Choroid plexus epithelial cell (primary cell): ENCODE measurements around the gene MYOC.
A peak's percentile ranks its signal among the peaks of the same experiment; 100 is the strongest.
"Not testable (repeated sequence)": the region's sequence is repeated elsewhere in the genome, so short reads cannot be mapped to it uniquely, and the experiment has no call there.

Experiments
- DNase-seq: peaks from one replicate; pipeline ENCODE4 v3.0.0-alpha.2; 2010; ENCODE audit warnings: low read depth
- H3K4me3 ChIP-seq: 2 replicates; pipeline ENCODE4 v1.5.1; 2011; ENCODE audit warnings: low read depth, mild to moderate bottlenecking, control low read depth, low read length, moderate library complexity
- TF ChIP-seq, protein P1 (sequence below): conservative IDR thresholded peaks from 2 replicates; pipeline ENCODE4 v1.5.1; 2011; ENCODE audit warnings: low read depth, mild to moderate bottlenecking, control low read depth, inconsistent platforms, low read length, moderate library complexity

The MYOC gene

DNA sequence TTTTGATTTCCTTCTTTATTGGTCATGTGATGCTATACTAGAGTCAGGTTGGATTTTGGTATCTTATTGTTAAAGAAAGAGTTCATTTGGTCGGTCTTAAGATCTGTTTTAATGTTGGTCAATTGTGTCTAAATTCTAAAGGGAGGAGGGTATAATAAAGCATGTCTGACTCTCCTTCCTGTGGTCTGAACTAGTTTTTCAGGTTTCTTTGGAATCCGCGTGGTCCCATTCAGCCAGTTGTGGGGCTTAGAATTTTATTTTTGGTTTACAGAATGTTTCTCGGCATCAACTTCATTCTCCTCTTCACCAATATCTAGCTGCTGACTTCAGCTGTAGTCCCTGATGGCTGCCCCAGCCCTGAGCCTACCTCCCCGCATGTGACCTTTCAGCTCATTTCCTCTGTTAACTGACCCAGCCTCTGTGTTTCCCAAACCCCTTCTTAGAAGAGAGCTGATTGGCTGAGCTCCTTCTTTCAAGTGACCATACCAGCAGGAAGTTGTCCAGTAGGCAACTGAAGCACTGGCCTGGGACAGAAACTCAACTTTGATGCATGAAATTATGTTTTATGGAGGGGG, 8.7 kb upstream of the MYOC start:
- H3K4me3 ChIP-seq: no peak overlapping the region
- TF ChIP-seq, protein P1, sequence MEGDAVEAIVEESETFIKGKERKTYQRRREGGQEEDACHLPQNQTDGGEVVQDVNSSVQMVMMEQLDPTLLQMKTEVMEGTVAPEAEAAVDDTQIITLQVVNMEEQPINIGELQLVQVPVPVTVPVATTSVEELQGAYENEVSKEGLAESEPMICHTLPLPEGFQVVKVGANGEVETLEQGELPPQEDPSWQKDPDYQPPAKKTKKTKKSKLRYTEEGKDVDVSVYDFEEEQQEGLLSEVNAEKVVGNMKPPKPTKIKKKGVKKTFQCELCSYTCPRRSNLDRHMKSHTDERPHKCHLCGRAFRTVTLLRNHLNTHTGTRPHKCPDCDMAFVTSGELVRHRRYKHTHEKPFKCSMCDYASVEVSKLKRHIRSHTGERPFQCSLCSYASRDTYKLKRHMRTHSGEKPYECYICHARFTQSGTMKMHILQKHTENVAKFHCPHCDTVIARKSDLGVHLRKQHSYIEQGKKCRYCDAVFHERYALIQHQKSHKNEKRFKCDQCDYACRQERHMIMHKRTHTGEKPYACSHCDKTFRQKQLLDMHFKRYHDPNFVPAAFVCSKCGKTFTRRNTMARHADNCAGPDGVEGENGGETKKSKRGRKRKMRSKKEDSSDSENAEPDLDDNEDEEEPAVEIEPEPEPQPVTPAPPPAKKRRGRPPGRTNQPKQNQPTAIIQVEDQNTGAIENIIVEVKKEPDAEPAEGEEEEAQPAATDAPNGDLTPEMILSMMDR: no peak
- no peak for DNase-seq

DNA sequence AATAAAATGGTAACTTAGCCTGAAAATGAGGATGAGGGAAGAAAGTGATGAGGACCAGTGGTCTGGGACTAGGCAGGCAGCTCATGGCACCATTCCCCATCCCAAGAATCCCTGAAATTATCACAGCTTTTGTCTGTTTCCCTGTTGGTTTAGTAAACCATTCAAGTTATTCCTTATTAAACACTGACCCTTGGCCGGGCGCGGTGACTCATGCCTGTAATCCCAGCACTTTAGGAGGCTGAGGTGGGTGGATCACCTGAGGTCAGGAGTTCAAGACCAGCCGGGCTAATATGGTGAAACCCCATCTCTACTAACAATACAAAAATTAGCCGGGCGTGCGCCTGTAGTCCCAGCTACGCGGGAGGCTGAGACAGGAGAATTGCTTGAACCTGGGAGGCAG, 3.7 kb upstream of the MYOC start:
- not testable (repeated sequence) for DNase-seq, H3K4me3 ChIP-seq

DNA sequence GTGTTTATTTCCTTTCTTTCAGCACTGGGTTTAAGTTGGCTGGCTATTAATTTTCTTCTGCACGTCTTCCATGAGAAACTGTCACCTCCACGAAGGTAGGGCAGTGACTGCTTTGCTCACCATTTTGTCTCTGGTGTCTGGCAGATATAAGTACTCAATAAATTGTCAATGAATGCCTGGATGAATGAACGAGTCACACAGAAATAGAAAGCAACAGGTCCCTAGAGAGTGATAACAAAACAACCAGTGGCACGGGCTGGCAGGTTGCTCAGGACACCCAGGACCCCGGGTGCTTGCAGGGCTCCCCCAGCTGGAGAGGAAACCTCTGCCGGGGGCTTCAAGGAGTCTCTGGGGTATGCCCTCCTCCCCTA, 3.2 kb upstream of the MYOC start:
- H3K4me3 ChIP-seq: no peak overlapping the region
- no peak for DNase-seq
- TF ChIP-seq, protein P1: no peak

DNA sequence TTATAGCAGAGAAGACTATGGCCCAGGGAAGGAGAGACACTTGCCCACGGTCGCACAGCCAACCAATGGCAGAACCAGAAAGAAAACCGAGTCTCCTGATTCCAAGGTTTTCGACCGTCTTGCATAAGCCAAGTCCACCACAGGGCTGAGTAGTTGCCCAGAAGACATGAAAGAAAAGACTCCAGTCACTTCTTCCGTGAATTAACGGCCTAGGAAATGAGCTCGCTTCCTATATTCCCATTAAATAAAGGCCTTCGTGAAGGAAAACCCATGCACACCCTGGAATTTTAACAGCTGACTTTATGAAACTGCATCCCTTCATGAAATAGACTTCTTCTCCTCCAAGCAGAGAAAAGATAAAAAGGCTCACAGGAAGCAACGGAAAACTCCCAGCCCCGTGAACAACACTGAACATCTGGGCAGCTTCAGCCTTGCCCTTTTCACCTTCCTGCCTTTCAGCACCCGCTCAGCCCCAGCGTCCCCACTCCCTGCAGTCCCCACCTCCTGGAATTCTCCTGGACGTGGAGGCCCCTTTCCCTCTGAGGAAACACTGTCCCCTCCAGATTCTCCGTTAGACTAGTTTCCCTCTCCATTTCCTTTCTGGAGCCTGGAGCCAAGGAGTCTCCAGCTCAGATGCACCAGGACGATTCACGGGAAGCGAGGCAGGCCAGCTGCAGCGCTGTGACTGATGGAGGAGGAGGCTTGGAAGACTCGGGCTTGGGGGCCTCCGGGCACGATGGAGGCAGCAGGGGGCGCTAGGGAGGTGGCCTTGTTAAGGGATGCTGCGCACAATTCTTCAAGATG, 2.7 kb upstream of the MYOC start:
- H3K4me3 ChIP-seq: peak overlapping the region; percentile 11
- TF ChIP-seq, protein P1: peak; percentile 90
- peak; percentile 80 for DNase-seq

DNA sequence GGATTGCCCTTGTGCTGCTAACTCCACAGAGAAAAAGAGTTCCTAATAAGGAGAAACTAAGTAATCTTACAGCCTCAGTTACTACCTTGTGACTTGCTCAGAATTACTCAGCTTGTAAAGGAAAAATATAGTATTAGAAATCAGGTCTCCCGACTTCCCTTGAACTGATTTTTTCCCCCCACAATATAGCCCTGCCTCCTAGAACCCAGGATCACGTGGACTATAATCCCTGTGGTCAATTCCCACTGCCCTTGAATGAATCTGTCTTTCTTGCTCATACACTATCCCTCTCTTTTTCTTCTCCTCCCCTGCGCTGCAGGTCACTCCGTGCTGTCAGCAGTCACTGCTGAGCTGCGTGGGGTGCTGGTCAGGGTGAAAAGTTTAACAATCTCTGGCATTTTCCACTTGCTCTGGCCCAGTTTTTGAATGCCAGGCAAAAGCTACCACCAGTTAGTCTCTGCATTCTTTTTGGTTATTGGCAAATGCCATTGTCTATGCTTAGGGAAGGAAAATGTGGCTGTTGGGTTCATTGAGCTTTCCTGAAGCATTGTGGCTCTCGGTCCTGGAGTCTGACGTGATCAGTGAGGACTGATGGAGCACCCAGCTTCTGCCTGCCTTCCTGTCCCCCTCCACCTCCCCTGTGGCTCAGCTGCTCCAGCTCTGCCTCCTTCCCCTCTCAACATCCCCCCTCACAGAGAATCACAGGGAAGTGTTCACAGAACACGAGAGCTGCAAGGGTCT, 1.9 kb upstream of the MYOC start:
- TF ChIP-seq, protein P1: no peak
- H3K4me3 ChIP-seq: no peak overlapping the region
- peak; percentile 54 for DNase-seq

DNA sequence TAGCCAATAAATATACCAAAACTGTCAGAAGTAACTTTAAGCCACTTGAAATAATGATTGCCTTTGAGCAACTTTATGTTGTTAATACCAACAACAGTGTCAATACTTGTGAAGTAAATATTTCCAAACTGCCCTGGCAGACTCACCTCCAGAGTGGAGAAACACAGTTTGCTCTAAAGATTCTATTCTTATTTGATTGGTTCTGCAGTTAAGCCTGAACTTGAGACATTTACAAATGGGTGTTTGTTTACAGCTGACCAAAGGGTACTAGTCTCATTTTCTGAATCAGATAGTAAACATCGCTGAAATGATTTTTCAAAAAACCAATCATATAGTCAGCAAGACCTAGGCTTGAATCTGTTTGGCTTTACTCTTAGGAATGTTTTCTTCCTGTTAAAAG, 1.3 kb upstream of the MYOC start:
- TF ChIP-seq, protein P1: no peak
- no peak overlapping the region for H3K4me3 ChIP-seq
- no peak for DNase-seq

DNA sequence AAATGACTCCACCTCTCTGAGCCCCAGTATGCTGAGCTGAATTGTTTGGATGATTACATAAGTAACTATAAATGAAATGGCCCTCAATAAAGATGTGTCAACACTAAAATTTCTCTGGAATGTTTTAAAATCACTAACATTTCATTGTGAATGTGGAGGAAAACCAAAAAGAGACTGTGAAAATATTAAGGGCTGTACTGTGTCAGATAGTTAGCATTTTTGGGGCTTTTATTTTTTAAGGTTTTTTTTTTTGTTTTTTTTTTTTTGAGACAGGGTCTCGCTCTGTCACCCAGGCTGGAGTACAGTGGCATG, 6.3 kb downstream of the MYOC start:
- H3K4me3 ChIP-seq: no peak overlapping the region
- no peak for DNase-seq
- TF ChIP-seq, protein P1: no peak
